GM18517 (cell line): Measurements from ENCODE around the gene CENPE.

Experiments used
- ATAC-seq: cut with Tn5 transposase; IDR thresholded peaks from one replicate; pipeline ENCODE4 v1.9.1; 2021; ENCODE audit warnings: mild to moderate bottlenecking, moderate library complexity; ENCODE audit not compliant: unreplicated experiment

The CENPE gene

DNA sequence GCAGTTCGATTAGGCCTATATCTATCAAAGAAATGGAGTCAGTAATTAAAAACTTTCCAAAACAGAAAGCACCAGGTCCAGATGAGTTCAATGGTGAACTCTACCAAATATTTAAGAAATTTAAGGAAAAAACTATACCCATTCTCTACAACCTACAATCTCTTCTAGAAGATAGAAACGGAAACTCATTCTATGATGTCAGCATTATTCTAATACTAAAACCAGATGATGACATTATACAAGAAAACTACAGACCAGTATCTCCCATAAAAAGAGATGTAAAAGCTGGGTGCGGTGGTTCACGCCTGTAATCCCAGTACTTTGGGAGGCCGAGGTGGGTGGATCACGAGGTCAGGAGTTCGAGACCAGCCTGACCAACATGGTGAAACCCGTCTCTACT is 69.0 kb downstream of the CENPE start:
- ATAC-seq = no peak

DNA sequence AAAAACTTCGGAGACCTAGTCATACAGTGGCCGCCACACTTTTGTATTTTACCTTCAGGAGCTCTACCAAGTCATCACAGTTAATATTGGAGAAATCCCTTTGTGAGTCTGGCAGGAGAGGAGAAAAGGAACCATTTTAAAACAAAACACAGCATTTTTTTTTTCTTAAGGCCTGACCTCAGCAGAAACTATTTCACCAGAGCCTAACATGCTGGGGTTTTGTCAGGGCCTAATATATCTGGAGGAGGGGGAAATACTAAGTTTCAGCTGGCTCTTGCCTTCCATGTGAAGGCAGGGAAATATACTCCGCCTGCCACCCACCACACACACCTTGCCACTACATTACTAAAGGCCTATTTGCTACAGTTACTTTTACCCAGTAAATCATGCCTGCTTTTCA is 72.0 kb downstream of the CENPE start:
- no peak for ATAC-seq

DNA sequence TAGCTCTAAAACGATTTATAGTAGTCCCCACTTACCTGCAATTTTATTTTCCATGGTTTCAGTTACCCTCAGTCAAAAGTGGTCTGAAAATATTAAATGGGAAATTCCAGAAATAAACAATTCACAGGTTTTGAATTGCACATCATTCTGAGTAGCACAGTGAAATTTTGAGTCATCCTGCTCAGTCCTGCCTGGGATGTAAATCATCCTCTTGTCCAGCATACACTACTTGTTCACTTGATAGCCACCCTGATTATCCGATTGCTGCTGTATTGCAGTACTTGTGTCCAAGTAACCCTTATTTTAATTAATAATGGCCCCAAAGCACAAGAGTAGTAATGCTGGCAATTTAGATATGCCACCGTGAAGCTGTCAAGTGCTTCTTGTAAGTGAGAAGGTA is 75.0 kb downstream of the CENPE start:
- no peak for ATAC-seq

DNA sequence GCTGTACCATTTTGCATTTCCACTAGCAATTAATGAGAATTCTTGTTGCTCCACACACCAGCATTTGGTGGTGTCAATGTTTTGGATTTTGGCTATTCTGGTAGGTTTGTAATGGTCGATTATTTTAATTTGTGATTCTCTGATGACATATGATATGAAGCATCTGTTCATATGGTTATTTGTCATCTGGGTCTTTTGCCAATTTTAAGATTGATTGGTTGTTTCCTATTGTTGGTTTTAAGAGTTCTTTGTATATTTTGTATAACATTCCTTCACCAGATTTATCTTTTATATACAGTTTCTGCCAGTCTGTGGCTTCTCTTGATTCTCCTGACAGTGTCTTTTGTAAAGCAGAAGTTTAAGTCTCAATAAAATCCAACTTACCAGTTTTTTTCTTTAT is 80.0 kb downstream of the CENPE start:
- no peak for ATAC-seq

DNA sequence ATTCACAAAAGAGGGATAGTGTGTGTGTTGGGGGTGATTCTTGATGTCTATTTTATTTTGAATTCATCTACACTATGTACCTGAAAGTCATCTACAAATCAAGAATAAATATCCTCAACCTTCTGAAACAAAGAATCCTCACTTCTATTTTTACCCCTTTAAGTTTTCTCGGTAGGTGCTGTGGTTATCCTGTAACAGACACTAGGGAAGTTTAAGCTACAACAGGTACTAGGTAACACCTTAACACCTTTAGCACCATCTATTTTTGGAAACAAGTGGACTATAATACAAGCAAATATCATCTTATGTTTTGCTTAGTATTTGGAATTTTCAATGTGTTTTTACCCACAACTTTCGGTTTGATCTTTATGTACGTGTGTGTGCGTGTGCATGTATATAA is 86.5 kb downstream of the CENPE start:
- ATAC-seq = no peak

DNA sequence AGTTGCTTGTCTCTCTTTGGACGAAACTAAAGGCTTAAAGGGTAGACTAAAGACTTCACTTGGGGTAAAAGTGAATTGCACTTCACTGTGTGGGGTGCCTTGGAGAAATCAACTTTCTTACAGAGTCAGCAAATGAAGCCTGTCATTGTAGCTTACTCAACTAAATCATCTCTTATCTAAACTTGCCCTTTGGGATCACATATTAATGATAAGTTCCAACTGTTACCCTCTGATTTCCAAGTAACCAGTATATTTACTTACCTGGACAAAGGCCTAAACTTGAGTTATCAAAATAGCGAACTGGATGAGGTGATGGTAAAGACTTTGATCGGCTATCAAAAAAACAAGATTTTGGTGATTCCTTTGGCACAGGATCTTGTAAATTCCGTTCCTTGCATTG is 89.6 kb downstream of the CENPE start:
- no peak for ATAC-seq

DNA sequence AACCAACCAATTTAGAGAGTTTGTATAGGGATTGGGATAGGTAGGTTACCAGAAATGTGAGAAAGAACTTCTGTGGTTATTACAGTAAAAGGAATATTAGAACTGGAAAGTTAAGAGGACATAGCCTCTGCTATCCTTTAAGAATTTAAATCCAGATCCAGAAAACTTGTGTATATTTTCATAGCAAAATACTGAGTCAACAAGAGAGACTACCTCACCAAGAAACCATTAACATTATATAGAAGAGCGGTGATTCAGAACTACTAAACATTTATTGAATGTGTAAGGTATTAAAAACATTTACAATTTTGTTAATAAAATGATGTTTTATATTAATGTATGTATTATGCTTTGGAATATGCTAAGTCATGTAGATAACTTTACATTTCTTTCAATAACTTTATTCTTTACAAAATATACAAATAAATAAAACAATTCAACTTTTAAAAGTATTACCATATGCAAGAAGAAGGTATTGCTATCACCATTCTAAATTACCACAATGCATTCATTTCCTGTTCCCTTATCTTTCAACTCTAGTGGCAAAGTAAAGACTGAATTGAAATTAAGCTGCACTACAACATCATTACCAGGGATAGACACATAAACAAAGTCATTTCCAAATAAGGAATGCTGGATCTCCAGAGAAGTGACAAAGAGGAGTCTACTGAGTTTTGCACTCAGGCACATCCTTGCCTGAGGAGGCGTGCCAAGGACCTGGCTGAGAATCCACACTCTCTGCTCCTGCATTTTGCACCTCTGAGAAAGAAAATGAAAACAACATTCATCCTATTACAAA is 92.4 kb downstream of the CENPE start:
- no peak for ATAC-seq

DNA sequence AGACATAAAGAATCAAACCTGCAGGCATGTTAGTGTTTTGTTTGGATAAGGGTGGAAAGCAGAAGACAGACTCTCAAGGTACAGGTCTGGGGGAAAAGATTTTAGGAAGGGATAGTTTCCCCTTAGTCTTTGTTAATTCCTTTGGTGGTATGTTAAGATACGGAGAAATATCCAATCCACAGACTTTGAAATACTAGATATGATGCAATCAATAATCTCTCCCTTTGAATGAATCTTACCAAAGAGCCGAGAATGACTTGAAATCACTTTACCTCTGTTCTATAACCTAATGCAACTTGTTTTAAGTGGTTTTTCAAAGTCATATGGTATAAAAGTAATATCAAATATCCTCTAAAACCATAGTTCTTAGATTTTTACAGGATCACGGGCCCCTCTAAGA is 93.3 kb downstream of the CENPE start:
- no peak for ATAC-seq

DNA sequence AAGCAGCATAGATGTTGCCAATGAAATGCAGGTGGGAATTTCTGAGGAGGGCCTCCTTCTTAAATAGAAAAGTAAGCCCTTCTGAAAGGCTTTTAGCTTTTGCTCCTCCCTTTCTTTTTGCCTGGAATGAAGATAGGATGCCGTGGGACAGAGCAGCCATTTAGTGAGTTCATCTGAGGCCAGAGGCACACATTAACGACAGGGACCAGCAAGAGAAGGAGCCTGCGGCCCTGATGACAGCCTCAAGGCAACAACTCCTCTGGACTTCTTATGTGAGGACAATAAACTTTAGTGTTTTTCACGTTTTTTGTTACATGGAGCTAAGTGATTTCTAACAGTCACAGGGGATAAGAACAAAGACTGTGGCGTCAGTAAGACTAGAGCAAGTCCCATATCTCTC is 97.5 kb downstream of the CENPE start:
- no peak for ATAC-seq

DNA sequence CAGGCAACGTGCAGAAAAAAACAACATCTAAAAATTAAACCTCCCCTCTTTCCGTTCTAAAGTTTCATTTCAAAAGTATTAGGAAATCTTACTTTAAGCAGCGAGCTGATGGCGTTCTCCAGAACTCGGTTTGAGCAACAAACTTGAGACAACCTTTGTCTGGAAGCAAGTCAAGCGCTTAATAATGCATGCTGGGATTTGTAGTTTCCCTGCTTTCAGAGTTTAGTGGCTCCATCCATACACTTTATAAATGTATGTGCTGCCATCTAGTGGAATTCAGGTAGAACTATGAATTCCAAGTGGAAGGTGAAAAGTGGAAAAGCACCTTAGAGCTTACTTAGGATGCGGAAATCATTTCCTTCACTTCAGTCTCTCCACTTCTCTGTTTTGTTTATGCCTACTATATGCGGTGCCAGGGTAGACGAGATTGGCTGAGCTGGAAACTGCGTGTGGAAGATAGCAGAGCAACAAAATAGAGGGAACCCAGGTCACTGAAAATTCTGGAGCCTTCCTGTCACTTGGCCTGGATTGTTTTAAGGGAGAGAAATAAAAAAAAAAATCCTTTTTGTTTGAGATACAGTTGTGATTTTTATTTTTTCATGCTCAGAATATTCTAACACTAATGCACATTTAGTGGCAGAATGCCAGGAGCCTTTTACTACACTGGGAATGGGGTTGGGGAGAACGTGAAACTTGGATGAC is 98.3 kb downstream of the CENPE start, which contains the start of gene BDH2:
Gene BDH2 (minus strand): TSS at position 144 of the 702 bp plus-strand sequence. CDS start 3,580 bp downstream, outside the sequence.
- ATAC-seq = peak; percentile 97

DNA sequence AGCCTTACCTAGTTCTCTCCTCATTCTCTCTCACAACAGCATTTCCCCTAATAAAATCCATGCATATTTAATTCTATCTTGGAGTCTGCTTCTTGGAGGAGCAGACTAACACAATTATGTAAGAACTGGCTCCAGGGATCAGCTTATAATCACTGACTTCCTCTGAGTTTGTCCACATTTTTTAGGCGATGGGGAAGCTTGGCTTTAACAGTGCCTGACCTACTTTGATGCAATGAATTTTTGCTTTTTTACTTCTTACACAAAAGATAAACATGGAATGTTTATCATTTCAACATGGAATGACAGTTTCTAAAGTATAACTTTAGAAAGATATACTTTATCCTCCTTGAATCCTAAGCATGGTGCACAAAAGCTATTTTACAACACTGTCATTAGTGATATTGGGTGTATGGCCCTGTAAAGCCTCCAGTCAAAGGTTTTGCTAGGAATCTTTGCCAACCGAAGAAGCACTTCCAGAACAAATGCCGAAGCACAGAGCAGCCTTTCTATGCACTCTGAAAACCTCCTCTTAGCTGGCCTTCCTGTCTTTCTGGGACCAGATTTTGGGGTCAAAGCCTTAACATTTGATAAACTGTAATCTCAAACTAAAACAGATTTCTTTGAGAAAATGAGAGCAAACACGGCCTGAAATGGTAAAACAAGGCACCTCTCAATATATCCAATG is 99.2 kb downstream of the CENPE start:
- ATAC-seq = no peak

DNA sequence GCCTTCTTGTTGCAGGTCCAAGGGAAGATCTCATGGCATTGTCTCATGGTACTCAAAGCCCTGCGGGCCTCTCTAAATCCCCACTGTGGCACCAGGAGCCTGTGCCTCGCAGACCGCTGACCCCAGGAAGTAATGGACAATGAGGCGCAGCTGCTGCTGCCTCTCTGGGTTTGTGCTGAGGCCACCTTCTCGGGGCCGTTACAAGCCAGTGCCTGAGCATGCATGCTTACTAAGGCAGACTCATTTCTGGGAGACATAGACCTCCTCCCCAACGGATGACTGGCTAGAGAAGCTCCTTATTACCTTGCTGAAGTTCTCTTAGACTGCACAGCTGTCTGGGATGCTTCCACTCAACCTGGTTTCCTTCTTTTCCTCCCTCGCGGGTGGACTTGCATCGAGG is 99.8 kb downstream of the CENPE start:
- ATAC-seq = no peak

DNA sequence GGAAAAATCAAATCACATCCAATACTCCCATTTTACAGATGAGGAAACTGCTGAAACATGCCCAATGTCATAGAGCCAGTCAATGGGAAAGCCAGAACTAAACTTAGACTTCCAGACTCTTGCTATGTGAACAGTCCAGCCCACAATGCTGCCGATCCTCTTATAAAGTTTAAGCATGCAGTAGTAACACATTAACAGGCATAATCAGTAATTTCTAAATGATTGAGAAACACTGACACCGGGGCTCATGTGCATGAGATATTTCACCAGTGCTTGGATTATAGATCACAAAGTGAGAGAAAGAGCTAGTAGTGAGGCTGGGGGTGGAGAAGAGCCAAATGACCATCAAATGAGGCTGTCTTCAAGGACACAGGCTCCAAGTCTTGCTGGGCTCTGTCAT is 101.0 kb downstream of the CENPE start:
- no peak for ATAC-seq

DNA sequence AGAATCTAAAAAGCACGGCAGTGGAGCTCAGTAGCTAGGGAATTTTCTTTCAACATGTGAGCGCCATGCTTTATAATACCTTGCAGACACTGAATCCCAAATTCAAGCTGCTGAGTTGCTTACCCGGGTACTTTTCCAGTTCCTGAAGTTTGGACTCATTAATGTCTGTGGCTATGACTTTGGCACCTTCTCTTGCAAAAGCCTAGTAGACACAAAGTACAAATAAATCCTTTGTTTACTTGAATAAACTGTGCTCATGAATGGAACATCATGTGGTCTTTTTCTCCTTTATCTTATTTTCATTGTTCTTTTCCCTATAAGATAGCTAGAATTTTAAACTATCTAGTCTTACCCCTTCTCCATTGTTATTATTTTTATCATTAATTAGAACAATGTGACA is 103.1 kb downstream of the CENPE start:
- no peak for ATAC-seq

DNA sequence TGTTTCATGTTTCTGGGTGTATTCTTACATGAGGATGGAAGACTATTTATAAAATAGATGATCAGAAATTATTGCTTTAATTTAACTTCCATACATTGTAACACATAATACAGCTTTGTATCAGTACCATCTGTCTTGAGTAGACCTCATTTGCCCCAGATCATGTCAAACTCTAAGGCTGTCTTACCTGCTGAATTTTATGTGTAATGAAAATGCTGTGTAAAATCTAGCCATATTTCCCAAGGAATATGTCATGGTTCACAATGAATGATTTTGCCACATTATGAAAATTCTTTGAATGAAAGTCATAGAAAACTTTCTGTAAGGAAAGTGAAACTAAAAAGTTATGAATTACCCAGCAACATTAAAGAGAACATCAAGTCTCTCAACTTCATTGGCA is 105.9 kb downstream of the CENPE start:
- ATAC-seq = no peak

DNA sequence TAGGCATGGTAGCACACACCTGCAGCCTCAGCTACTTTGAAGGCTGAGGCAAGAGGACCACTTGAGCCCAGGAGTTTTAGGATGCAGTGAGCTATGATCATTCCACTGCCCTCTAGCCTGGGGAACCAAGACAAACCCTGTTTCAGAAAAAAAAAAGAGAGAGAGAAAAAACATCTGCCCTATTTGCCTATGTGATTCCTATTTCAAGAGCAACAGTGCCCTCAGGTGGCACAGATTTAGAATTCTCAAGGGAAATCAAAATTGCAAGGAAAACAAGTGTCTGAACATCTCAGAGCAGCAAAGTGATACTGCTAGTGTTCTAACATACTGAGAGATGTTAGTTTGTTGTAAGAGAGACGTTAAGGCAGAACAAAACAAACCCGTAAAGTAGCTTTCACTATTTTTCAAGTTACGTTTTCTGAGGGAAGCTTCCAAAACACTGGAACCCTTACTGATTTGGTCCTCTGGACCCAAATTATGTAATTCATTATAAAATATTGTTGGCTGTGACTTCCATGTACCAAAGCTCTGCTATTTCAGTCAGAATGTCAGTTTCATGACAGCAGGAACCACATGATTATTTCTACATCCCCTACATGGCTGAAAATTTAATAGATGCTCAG is 106.4 kb downstream of the CENPE start:
- peak; percentile 86 for ATAC-seq

DNA sequence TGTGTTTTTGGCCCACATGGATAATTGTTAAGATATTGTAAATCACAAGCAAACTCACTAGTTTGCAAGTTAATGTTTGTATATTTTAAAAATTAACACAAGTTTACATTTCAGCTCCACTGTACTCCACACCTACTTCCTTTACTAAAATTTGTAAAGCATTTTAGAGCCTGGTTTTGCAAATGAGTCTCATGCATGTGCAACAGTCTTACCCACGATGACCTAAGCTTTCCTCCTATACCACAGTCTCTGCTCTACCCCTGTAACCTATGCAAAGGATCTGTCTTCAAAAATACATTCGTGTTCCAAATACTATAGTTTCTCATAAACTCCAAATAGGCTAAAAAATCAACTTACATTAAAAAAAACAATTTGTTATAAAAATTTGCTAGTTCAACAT is 108.7 kb downstream of the CENPE start:
- ATAC-seq = no peak

DNA sequence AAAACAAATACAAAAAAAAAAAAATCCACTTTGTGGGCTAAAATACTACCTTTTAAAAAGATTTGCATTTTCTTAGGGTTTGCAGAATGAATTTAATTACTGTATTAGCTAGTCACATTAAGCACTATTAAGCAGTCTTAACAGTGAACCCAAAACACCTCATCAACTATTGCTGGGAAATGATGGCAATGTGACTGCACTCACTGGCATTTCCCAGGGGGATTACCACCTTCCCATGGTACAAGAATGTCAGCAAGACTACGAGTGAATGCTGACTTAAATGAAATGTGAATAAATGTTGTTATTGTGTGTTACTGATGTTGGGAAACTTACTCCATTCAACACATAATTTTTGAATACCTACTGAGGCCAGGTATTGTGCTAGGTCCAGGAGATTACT is 111.6 kb downstream of the CENPE start:
- no peak for ATAC-seq

DNA sequence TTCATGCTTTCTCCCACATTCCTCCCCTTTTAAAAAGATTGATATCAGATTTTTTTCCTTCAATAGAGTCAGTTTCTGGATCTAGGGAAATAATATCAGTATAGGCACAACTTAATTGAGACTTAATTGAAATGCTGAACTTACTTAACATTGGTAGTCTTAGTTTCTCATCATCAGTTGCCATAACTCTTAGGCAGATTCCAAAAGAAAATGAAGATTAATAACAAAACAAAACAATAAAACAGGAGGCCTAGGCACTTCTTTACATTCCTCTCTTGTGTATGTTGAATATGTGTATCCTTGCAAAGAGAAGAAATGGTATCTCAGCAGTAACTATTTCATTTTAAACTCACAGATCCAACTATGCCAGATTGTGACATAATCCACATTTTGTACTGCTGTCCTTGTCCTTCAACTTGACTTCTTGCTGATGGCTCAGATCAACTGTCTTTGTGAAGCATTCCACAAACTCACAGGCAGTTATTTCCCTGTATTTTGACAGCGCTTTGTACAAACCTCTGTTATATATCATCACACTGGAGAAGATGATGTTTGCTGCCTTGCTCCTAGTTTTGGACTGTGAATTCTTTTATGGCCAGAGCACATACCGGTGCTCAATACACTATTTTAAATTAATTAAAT is 112.5 kb downstream of the CENPE start:
- ATAC-seq = no peak

DNA sequence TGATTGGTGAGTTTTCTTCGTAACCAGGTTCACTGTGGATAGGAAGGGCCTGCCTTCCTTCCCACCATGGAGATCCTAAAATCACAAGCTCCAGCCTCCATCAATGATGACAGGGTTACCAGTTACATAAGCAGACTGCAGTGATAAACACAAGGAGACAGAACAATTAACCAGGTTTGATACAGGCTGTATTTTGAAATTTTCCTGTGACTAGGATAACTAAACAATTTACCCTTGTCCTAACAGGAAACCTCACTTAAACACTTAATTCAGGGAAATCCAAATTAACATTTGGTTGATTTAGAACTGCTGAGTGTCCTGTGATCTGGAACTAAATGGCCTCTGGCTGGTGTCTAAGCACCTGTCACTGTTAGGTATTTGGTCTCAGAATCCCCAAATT is 118.5 kb downstream of the CENPE start:
- ATAC-seq = no peak

DNA sequence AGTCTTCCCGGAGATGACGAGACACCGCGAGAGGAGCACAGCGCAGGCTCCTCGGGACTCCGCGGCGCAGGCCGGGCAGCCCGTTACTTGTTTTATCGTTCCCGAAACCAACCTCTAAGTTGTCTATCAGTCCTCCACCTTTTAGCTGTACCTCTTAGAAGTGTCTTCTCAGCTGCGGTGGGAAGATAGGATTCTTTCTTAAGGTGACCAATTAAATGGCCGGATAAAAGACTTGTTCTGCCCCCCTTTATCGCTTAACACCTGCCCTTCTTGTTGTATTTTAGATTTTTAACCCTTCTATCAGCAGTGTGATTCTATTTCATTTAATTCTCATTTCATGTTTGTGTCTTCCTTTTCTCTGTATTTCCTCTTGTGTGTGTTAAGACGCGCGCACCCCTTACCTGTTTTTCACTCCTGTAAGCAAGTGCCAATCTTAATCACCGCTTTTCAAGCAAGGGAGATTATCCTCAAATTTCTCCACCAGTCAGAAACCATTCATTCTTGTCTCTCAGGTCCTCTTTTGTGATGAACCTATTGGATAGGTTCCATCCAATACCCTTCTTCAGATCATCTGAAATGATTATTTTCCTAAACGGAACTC is 121.3 kb downstream of the CENPE start, which contains the start of gene SLC9B2:
Gene SLC9B2 (minus strand): TSS at position 15 of the 601 bp plus-strand sequence. CDS start 9,211 bp downstream, outside the sequence.
- peak; percentile 38 for ATAC-seq
